HG02943 (cell line): ENCODE data around the gene PEX11G.

Experiments used
- ATAC-seq: cut with Tn5 transposase; IDR thresholded peaks from one replicate; pipeline ENCODE4 v1.9.1; 2021; ENCODE audit warnings: mild to moderate bottlenecking, low read depth, moderate library complexity; ENCODE audit not compliant: unreplicated experiment

PEX11G gene

DNA sequence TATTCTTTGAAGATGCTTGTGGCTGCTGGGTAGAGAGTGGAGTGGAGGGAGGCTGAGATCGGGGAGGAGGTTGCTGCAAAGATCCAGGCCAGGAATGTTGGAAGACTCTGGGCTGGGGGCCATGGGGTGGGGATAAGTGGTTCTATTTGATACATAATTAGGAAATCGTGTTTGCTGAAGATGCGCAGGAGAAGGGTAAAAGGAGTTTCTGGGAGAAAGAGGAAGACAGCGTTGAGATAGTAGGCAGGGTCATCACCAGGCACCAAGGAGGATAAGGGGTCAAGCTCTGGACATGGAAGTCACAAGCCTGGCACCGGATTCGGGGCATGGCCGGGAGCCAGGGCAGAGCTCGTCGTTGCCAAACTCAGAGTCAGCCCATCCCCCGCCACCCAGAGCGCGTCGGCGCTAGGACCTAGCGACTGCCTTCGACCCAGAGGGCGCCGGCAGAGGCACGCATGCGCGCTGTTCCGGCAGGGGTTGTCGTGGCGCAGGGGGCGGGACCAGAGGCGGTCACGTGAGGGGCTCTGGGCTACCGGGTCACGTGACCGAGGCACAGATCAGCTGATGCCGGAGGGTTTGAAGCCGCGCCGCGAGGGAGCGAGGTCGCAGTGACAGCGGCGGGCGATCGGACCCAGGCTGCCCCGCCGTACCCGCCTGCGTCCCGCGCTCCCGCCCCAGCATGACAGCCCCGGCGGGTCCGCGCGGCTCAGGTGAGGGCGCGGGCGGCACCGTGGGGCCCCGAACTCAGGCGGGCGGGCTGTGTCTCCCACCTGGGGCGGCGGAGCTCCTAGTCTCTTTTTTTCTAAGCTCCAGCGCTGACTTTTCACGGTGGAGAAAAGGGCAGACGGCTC is 33.5 kb upstream of the PEX11G start, which contains the start of gene MCOLN1:
Gene MCOLN1 (plus strand): TSS at position 553 of the 851 bp plus-strand sequence. CDS start 127 bp downstream, at position 680.
- ATAC-seq: peak; percentile 71

GRCh38 chr19:7521551-7522071 is 32.8 kb upstream of the PEX11G start:
- ATAC-seq: no peak

- no peak for ATAC-seq
These were observed 31.6 kb upstream of the PEX11G start for GRCh38 chr19:7520131-7521051.

GRCh38 chr19:7519361-7520130 is 30.7 kb upstream of the PEX11G start:
- ATAC-seq: no peak

GRCh38 chr19:7516878-7517277 is 28.0 kb upstream of the PEX11G start:
- no peak for ATAC-seq

DNA sequence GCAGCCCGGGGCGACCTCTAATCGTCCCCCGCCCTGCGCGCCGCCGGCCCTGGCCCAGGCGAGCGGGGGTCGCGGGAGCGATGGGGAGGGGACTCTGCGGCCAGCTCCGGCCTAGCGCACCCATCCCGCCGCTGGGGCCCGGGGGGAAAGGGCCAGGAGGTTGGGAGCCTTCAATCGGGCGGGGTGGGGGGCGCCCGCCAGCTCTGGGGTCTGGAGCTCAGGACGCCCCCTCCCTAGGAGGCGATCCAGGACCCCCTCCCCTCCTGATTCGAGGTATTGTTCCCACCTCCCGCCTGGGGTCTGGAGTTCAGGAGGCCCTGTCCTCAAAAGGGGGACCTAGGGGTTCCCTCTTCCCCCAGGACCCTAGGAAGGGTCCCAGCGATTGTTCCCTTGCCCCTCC is 27.5 kb upstream of the PEX11G start:
- ATAC-seq: no peak

DNA sequence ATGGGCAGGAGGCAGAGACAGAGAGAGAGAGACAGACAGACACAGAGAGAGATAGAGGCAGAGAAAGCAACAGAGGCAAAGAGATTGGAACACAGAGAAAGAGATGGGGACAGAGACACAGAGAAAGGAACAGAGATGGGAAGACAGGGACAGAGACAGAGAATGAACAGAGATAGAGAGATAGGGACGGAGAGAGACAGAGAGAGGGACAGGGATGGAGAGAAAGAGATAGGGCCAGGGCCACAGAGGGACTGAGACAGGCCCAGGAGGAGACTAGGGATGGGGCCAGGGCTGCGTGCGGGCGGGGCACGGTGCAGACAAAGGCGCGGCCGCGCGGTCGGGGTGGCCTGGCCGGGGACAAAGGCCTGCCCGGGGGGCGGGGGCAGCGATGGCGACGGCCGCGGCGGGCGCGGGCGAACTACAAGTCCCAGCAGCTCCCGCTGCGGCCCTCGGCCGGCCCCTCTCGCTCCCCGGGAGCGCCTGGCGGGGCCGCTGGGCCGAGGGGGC is 26.9 kb upstream of the PEX11G start, which contains the start of gene ZNF358:
Gene ZNF358 (plus strand): TSS at position 459 of the 507 bp plus-strand sequence. CDS start 3,140 bp downstream, outside the sequence.
- no peak for ATAC-seq

- ATAC-seq: no peak
These were observed 26.3 kb upstream of the PEX11G start for GRCh38 chr19:7515110-7515644.

DNA sequence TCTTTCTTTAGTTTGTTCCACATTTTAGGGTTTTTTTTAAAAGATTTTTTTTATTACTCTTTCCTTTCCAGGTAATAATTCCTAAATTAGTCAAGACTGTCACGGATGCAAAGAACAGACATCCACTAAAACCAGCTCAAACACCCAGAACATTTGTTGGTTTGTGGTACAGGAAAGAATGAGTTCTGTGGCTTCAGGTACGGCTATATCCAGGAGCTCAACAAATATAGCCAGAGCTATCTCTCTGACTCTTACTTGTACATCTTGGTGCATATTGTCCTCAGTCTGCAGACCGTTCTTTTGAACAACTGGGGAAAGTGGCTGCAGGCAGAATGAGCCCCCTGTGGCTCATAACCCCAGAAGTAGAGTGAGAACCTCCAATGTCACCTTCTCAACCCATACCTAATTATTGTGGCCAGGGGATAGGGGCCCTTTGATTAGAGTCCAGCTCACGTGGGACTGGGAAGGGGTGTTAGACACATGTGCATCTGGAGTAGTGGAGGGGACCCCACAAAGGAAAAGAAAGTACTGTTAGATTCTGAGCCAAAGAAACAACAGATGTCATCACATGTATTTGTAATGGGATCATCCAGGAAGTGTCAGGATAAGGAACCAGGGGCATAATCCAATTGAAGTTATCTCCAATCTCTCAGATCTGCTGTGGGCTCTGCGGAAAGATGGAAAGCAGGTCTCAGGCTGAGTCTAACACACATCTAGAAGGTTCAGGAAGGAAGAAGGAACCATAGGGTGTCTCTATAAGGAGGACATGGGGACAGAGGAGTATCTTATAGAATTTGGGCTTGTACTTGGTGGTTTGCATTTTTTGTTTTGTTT is 25.2 kb upstream of the PEX11G start:
- ATAC-seq: no peak

- ATAC-seq: no peak
These were observed 23.6 kb upstream of the PEX11G start for GRCh38 chr19:7512400-7512851.

DNA sequence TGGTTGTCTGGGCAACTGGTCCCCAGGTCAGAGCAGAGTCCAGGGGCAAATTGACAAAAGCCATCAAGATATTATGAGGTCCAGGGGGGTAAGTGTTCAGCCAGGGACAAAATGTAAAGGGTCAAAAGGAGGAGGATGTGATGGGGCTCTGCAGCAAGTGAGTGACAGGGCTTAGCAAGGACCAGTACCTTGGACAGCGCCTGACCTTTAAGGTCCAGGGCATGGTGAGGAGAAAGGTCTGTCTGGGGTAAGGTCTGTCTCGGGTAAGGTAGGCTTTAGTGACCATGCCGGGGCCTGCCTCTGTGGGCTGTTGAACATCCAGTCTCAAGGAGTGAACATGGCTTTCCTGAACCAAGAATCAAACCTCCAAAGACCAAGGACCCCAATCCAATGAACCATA is 20.8 kb upstream of the PEX11G start:
- no peak for ATAC-seq

GRCh38 chr19:7507884-7508283 is 19.0 kb upstream of the PEX11G start:
- no peak for ATAC-seq

- ATAC-seq: no peak
These were observed 17.8 kb upstream of the PEX11G start for GRCh38 chr19:7506385-7507328.

- ATAC-seq: no peak
These were observed 17.0 kb upstream of the PEX11G start for GRCh38 chr19:7505682-7506384.

- ATAC-seq: no peak
These were observed 16.4 kb upstream of the PEX11G start for GRCh38 chr19:7505288-7505681.

- ATAC-seq: no peak
These were observed 15.8 kb upstream of the PEX11G start for GRCh38 chr19:7504684-7505083.

- ATAC-seq: no peak
These were observed 13.7 kb upstream of the PEX11G start for GRCh38 chr19:7502552-7502951.
